MM.1S (cell line): Measurements from ENCODE around the gene BRINP3.

Experiments used
- DNase-seq: peaks from one replicate; pipeline ENCODE4 v3.0.0-alpha.2; 2015
- H2AFZ ChIP-seq: fragments of 300-600 bp; sonication (generic); 2 replicates; pipeline ENCODE4 v1.6.0; 2016; ENCODE audit warnings: antibody characterized with exemption, low read length
- H3F3A ChIP-seq: fragments of 300-600 bp; sonication (generic); 2 replicates; pipeline ENCODE4 v1.6.1; 2016; ENCODE audit warnings: mild to moderate bottlenecking, antibody characterized with exemption, low read length, moderate library complexity, mixed read lengths; ENCODE audit not compliant: insufficient read depth
- H3K27ac ChIP-seq: fragments of 300-600 bp; sonication (generic); 2 replicates; pipeline ENCODE4 v1.5.1; 2016; ENCODE audit warnings: mild to moderate bottlenecking, low read length
- H3K27me3 ChIP-seq: fragments of 300-600 bp; sonication (generic); replicated peaks from 2 replicates; pipeline ENCODE4 v1.6.0; 2016; ENCODE audit warnings: low read length; ENCODE audit not compliant: insufficient read depth
- H3K36me3 ChIP-seq: fragments of 300-600 bp; sonication (generic); replicated peaks from 2 replicates; pipeline ENCODE4 v1.6.1; 2016; ENCODE audit warnings: mild to moderate bottlenecking, low read length, mixed read lengths; ENCODE audit not compliant: insufficient read depth
- H3K4me1 ChIP-seq: fragments of 300-600 bp; sonication (generic); 2 replicates; pipeline ENCODE4 v1.6.1; 2016; ENCODE audit warnings: low read length, mixed read lengths
- H3K4me2 ChIP-seq: fragments of 300-600 bp; sonication (generic); 2 replicates; pipeline ENCODE4 v1.6.0; 2016; ENCODE audit warnings: low read depth, low read length
- H3K4me3 ChIP-seq: fragments of 300-600 bp; sonication (generic); 2 replicates; pipeline ENCODE4 v1.5.1; 2016; ENCODE audit warnings: low read length, mixed read lengths
- H3K79me2 ChIP-seq: fragments of 300-600 bp; sonication (generic); 2 replicates; pipeline ENCODE4 v1.6.1; 2016; ENCODE audit warnings: mixed run types, low read length, mixed read lengths
- H3K9ac ChIP-seq: fragments of 300-600 bp; sonication (generic); 2 replicates; pipeline ENCODE4 v1.6.1; 2016; ENCODE audit warnings: low read length, mixed read lengths
- H3K9me2 ChIP-seq: fragments of 300-600 bp; sonication (generic); replicated peaks from 2 replicates; pipeline ENCODE4 v1.6.1; 2016; ENCODE audit warnings: mild to moderate bottlenecking, low read length, mixed read lengths; ENCODE audit not compliant: insufficient read depth
- H3K9me3 ChIP-seq: fragments of 300-600 bp; sonication (generic); replicated peaks from 2 replicates; pipeline ENCODE4 v1.6.1; 2016; ENCODE audit warnings: mild to moderate bottlenecking, low read length, mixed read lengths; ENCODE audit not compliant: insufficient read depth
- H4K20me1 ChIP-seq: fragments of 300-600 bp; sonication (generic); 2 replicates; pipeline ENCODE4 v1.6.1; 2016; ENCODE audit warnings: mild to moderate bottlenecking, low read length, moderate library complexity, mixed read lengths; ENCODE audit not compliant: insufficient read depth
- EZH2 ChIP-seq: fragments of 300-600 bp; sonication (generic); optimal IDR thresholded peaks from 2 replicates; pipeline ENCODE3; 2017; ENCODE audit warnings: low read depth, mild to moderate bottlenecking, antibody characterized with exemption, low read length, mixed read lengths
- EZH2phosphoT487 ChIP-seq: fragments of 300-600 bp; sonication (generic); IDR thresholded peaks from 2 replicates; pipeline ENCODE4 v1.6.1; 2018; ENCODE audit warnings: antibody characterized with exemption, low read length
- TF ChIP-seq, protein P1 (sequence below): fragments of 300-600 bp; sonication (generic); IDR thresholded peaks from 2 replicates; pipeline ENCODE4 v1.5.1; 2016; ENCODE audit warnings: antibody characterized with exemption, low read length, mixed read lengths

Gene BRINP3

DNA sequence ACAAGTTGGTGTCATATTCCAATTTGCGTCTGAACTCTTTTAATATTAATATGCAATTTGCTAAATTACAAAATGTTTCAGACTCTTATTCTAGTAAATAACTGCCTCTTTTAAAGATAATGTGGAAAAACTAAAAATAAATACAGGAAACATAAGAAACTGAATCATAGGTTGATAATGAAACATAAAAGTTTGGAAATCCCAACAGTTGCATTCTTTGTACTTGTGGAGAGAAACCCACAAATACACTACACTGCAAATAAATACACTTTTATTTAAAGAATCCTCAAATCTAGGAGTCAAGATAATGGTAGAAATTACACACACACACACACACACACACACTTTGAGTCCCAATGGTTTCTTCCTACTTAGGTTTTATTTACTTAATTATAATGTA, 5.2 kb downstream of the BRINP3 start:
- Histone ChIP-seq H3K27me3 (no peaks in the 10 kb centered on the region), H3K79me2 (no peaks in the 10 kb centered on the region), H3K9me3 (no peaks in the 10 kb centered on the region), H3K4me1 (no peaks in the 10 kb centered on the region), H3F3A (no peaks in the 10 kb centered on the region), H3K4me2 (no peak overlapping the region), H4K20me1 (no peaks in the 10 kb centered on the region), H3K36me3 (no peaks in the 10 kb centered on the region), H3K4me3 (no peak overlapping the region), H2AFZ (no peak overlapping the region), H3K27ac (no peak overlapping the region), H3K9ac (no peak overlapping the region), H3K9me2 (no peaks in the 10 kb centered on the region)
- DNase-seq, result no peak
- TF ChIP-seq EZH2phosphoT487, result no peak
- TF ChIP-seq EZH2, result no peak
- TF ChIP-seq, protein P1, sequence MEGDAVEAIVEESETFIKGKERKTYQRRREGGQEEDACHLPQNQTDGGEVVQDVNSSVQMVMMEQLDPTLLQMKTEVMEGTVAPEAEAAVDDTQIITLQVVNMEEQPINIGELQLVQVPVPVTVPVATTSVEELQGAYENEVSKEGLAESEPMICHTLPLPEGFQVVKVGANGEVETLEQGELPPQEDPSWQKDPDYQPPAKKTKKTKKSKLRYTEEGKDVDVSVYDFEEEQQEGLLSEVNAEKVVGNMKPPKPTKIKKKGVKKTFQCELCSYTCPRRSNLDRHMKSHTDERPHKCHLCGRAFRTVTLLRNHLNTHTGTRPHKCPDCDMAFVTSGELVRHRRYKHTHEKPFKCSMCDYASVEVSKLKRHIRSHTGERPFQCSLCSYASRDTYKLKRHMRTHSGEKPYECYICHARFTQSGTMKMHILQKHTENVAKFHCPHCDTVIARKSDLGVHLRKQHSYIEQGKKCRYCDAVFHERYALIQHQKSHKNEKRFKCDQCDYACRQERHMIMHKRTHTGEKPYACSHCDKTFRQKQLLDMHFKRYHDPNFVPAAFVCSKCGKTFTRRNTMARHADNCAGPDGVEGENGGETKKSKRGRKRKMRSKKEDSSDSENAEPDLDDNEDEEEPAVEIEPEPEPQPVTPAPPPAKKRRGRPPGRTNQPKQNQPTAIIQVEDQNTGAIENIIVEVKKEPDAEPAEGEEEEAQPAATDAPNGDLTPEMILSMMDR, result no peak

DNA sequence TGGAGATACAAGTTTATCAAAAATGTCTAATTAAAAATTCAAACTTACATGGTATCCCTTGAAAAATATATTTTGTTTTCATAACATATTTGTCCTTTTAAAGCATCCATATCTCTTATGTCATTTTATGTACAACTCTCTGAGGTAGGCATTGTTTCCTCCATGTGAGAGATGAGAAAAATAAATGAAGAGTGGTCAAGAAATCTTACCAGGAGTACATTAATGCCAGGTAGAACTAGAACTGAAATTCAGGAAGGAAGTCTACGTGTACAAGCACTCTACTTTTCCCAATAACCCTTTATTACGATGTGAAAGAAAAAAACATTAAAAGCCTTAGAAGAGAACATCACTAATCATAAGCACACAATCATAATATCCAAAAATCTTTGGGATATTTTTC, 5.6 kb downstream of the BRINP3 start:
- Histone ChIP-seq H2AFZ (no peak overlapping the region), H3F3A (no peaks in the 10 kb centered on the region), H3K36me3 (no peaks in the 10 kb centered on the region), H3K4me3 (no peak overlapping the region), H3K79me2 (no peaks in the 10 kb centered on the region), H3K9ac (no peak overlapping the region), H3K4me1 (no peaks in the 10 kb centered on the region), H3K9me2 (no peaks in the 10 kb centered on the region), H3K4me2 (no peak overlapping the region), H3K27me3 (no peaks in the 10 kb centered on the region), H3K9me3 (no peaks in the 10 kb centered on the region), H4K20me1 (no peaks in the 10 kb centered on the region), H3K27ac (no peak overlapping the region)
- no peak for DNase-seq
- no peak for TF ChIP-seq EZH2
- TF ChIP-seq, protein P1, result no peak
- TF ChIP-seq EZH2phosphoT487, result no peak

DNA sequence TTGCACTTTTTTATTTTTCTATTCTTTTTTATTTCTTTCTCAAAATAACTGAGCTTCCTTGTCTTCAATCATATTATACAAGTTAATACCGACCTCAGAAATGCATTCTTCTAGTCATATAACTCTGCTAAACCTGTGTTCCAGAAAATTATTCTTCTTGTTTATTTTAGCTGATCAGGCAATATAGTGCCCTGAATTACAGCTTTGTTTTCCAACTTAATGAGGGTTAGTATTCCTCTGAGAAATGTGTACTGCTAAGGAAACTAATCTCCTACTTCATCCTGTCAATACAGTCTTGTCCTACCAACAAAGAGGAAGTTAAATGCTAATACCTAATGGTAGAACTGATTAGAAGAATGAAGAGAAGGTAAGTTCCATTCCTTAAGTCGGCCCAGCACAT, 13.0 kb downstream of the BRINP3 start:
- Histone ChIP-seq H3K79me2 (no peaks in the 10 kb centered on the region), H3K4me2 (no peak overlapping the region), H3K4me1 (peaks cover 1% of the 10 kb centered on the region; the same call in 1 of the 2 replicates), H3K27ac (no peak overlapping the region), H2AFZ (no peak overlapping the region), H4K20me1 (no peaks in the 10 kb centered on the region), H3K36me3 (no peaks in the 10 kb centered on the region), H3K9me2 (no peaks in the 10 kb centered on the region), H3F3A (no peaks in the 10 kb centered on the region), H3K4me3 (no peak overlapping the region), H3K27me3 (no peaks in the 10 kb centered on the region), H3K9me3 (no peaks in the 10 kb centered on the region), H3K9ac (no peak overlapping the region)
- TF ChIP-seq EZH2, result no peak
- TF ChIP-seq, protein P1, result no peak
- no peak for TF ChIP-seq EZH2phosphoT487
- DNase-seq, result no peak
